Measurements from ENCODE around the gene TPCN2. TPM values are rescaled to one million over a fixed set of nuclear protein-coding genes. Genes with fewer than 3 reads are reported as not detected.
"Not testable (repeated sequence)": the region's sequence is repeated elsewhere in the genome, so short reads cannot be mapped to it uniquely, and the experiment has no call there.

Gene TPCN2
- total RNA-seq, 3 donors from 2014 or later: 19.5 to 37.4 (median 20.7) TPM

GRCh38 chr11:69133251-69133650, 84.5 kb downstream of the TPCN2 start:
- H3K4me3 ChIP-seq: no peak overlapping the region
- ATAC-seq (no peak), DNase-seq (no peak)
- no peaks in the 10 kb centered on the region for H3K36me3 ChIP-seq (ENCODE audit: low read depth)
- H3K4me1 ChIP-seq (ENCODE audit: low read depth): peaks cover 2% of the 10 kb centered on the region
- TF ChIP-seq CTCF (IDR thresholded peaks at IDR 0.05): no peak
- H3K9me3 ChIP-seq: peaks cover 5% of the 10 kb centered on the region
- intact Hi-C loops (cut with DNase I, micrococcal nuclease): no loop called here

- H3K4me3 ChIP-seq; DNase-seq; ATAC-seq; H3K4me1 ChIP-seq (ENCODE audit: low read depth); intact Hi-C loops (cut with DNase I, micrococcal nuclease); H3K36me3 ChIP-seq (ENCODE audit: low read depth); H3K9me3 ChIP-seq: not testable (repeated sequence)
Observed at GRCh38 chr11:69134182-69134581, 85.5 kb downstream of the TPCN2 start.

GRCh38 chr11:69134957-69135356, 86.2 kb downstream of the TPCN2 start:
- Histone ChIP-seq H3K4me1 (ENCODE audit: low read depth) (peaks cover 2% of the 10 kb centered on the region), H3K9me3 (peaks cover 3% of the 10 kb centered on the region), H3K4me3 (no peak overlapping the region), H3K36me3 (ENCODE audit: low read depth) (no peaks in the 10 kb centered on the region)
- DNase-seq (peak in 1 of 3 donors; percentile 5), ATAC-seq (no peak)
- intact Hi-C loops (cut with DNase I, micrococcal nuclease): no loop called here
- TF ChIP-seq CTCF (IDR thresholded peaks at IDR 0.05): no peak

GRCh38 chr11:69135420-69136363, 87.0 kb downstream of the TPCN2 start:
- Histone ChIP-seq H3K9me3 (peaks cover 3% of the 10 kb centered on the region), H3K4me1 (ENCODE audit: low read depth) (peaks cover 2% of the 10 kb centered on the region), H3K4me3 (no peak overlapping the region), H3K36me3 (ENCODE audit: low read depth) (no peaks in the 10 kb centered on the region)
- DNase-seq: peak in 1 of 3 donors; percentile 4
- intact Hi-C loops (cut with DNase I, micrococcal nuclease): no loop called here
- TF ChIP-seq CTCF (IDR thresholded peaks at IDR 0.05): no peak
- ATAC-seq: no peak

GRCh38 chr11:69136471-69136870, 87.7 kb downstream of the TPCN2 start:
- no peaks in the 10 kb centered on the region for H3K36me3 ChIP-seq (ENCODE audit: low read depth)
- no peak for ATAC-seq
- DNase-seq: peak in 1 of 3 donors; percentile 21
- H3K4me3 ChIP-seq: no peak overlapping the region
- no peak for TF ChIP-seq CTCF (IDR thresholded peaks at IDR 0.05)
- H3K4me1 ChIP-seq (ENCODE audit: low read depth): peaks cover 2% of the 10 kb centered on the region
- H3K9me3 ChIP-seq: peaks cover 3% of the 10 kb centered on the region
- intact Hi-C loops (cut with DNase I, micrococcal nuclease): no loop called here

- DNase-seq: peak in 1 of 3 donors; percentile 29
- Histone ChIP-seq H3K4me3 (no peak overlapping the region), H3K9me3 (peaks cover 3% of the 10 kb centered on the region), H3K4me1 (ENCODE audit: low read depth) (no peaks in the 10 kb centered on the region), H3K36me3 (ENCODE audit: low read depth) (no peaks in the 10 kb centered on the region)
- no peak for TF ChIP-seq CTCF (IDR thresholded peaks at IDR 0.05)
- intact Hi-C loops (cut with DNase I, micrococcal nuclease): no loop called here
- peak; percentile 82 for ATAC-seq
Observed at GRCh38 chr11:69137151-69137844, 88.6 kb downstream of the TPCN2 start.

Data from mucosa of descending colon (tissue), 3 donors.